Stimulated activated naive B cell treated with anti-CD40 and anti-IgM and Interleukin-4, amounts not matched to agents 10 μg/mL and 1 μg/mL and 100 μg/mL, for 72 hours (primary cell): Measurements from ENCODE around the gene KIAA1217.

ENCODE experiments used
- ATAC-seq, 2 donors: fragments of 150-1000 bp; cut with Tn5 transposase; replicated peaks; 2 replicates each; pipeline ENCODE4 v1.10.0; 2021; ENCODE audit warnings: moderate library complexity in 1 of 2
- DNase-seq: peaks from one replicate; pipeline ENCODE4 v3.0.0; 2021
- H3K27ac Mint-ChIP-seq: one replicate; pipeline ENCODE4 v1.8.0; 2022; ENCODE audit warnings: mild to moderate bottlenecking, mixed read lengths
- H3K27me3 Mint-ChIP-seq, 2 donors: one replicate each; pipeline ENCODE4 v1.8.0; 2022; ENCODE audit warnings: mixed read lengths in 2 of 2
- H3K36me3 Mint-ChIP-seq, 2 donors: one replicate each; pipeline ENCODE4 v1.8.0; 2022; ENCODE audit warnings: mixed read lengths in 2 of 2, mild to moderate bottlenecking in 1 of 2
- H3K4me1 Mint-ChIP-seq, 2 donors: one replicate each; pipeline ENCODE4 v1.8.0; 2022; ENCODE audit warnings: mixed read lengths in 2 of 2, mild to moderate bottlenecking in 1 of 2
- H3K4me3 Mint-ChIP-seq, 2 donors: one replicate each; pipeline ENCODE4 v1.8.0; 2022; ENCODE audit warnings: mild to moderate bottlenecking in 2 of 2, mixed read lengths in 2 of 2, moderate library complexity in 1 of 2
- H3K9me3 Mint-ChIP-seq, 2 donors: one replicate each; pipeline ENCODE4 v1.8.0; 2022; ENCODE audit warnings: mixed read lengths in 2 of 2, mild to moderate bottlenecking in 1 of 2

Gene KIAA1217

DNA sequence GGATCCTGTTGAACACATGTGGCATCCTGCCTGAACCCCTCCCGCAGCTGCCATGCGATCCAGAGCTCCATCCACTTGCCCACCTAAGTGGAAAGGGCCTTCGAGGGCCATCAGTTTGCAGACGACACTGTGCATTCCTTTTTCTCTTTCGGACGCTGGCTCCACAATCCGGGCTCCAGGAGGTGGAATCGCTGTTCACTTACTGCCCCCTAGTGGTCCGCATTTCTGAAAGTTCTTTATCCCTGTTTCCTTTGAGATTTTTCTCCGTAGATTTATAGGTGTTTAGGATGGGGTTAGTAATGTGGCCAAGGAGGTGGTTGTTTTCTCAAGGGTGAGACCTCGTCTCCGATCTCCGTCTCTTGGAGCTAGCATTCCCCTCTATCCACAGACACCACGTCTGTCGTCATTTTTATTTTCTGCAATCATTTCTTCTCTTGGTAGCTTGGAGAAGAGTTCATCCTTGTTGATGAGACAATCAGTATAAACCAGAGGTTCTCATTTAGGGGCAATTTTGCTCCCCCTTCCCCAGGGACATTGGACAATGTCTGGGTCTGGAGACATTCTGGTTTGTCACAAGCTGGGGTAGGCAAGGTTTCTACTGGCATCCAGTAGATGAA is 310.2 kb downstream of the KIAA1217 start:
- no peak for DNase-seq
- no peak overlapping the region for H3K27ac Mint-ChIP-seq
- peaks cover 0 to 2% of the 10 kb centered on the region in 2 donors for H3K9me3 Mint-ChIP-seq
- H3K36me3 Mint-ChIP-seq: no peaks in the 10 kb centered on the region
- H3K27me3 Mint-ChIP-seq: peaks cover 15 to 16% of the 10 kb centered on the region in 2 donors
- no peak overlapping the region for H3K4me3 Mint-ChIP-seq
- peaks cover 0 to 7% of the 10 kb centered on the region in 2 donors for H3K4me1 Mint-ChIP-seq
- ATAC-seq: no peak

DNA sequence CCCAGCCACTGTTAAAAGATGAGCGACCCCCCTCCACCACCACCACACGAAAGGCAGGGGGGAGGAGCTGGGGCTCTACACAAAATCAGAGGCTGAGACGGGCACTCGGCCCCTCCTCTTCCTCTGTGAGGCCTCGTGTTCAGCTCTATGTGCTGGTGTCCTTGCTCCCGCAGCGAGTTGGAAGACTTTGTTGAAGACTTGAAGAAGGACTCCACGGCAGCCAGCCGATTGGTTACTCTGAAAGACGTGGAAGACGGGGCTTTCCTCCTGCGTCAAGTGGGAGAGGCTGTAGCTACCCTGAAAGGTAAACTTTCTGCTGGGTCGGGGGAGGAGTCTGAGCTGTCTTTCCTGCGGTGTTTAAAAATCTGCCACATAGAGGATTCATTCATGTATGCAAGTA is 311.0 kb downstream of the KIAA1217 start:
- peak overlapping the region in 1 of 2 donors; percentile 23 for H3K4me3 Mint-ChIP-seq
- no peaks in the 10 kb centered on the region for H3K36me3 Mint-ChIP-seq
- peaks cover 4% of the 10 kb centered on the region in 2 donors for H3K9me3 Mint-ChIP-seq
- ATAC-seq (peak; percentile 25 to 27), DNase-seq (no peak)
- H3K27me3 Mint-ChIP-seq: peaks cover 15 to 16% of the 10 kb centered on the region in 2 donors
- no peak overlapping the region for H3K27ac Mint-ChIP-seq
- peaks cover 0 to 7% of the 10 kb centered on the region in 2 donors for H3K4me1 Mint-ChIP-seq

DNA sequence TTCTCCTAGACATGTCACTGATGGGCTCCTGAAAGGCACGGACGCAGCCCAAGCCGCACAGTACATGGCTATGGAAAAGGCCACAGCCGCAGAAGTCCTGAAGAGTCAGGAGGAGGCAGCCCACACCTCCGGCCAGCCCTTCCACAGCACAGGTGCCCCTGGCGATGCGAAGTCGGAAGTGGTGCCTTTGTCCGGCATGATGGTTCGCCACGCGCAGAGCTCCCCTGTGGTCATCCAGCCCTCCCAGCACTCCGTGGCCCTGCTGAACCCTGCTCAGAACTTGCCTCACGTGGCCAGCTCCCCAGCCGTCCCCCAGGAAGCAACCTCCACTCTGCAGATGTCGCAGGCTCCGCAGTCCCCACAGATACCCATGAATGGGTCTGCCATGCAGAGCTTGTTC is 315.4 kb downstream of the KIAA1217 start:
- H3K4me3 Mint-ChIP-seq: no peak overlapping the region
- H3K4me1 Mint-ChIP-seq: peaks cover 0 to under 1% of the 10 kb centered on the region in 2 donors
- ATAC-seq (no peak), DNase-seq (no peak)
- H3K27ac Mint-ChIP-seq: no peak overlapping the region
- H3K36me3 Mint-ChIP-seq: no peaks in the 10 kb centered on the region
- peaks cover 4 to 6% of the 10 kb centered on the region in 2 donors for H3K9me3 Mint-ChIP-seq
- peaks cover 8 to 9% of the 10 kb centered on the region in 2 donors for H3K27me3 Mint-ChIP-seq

DNA sequence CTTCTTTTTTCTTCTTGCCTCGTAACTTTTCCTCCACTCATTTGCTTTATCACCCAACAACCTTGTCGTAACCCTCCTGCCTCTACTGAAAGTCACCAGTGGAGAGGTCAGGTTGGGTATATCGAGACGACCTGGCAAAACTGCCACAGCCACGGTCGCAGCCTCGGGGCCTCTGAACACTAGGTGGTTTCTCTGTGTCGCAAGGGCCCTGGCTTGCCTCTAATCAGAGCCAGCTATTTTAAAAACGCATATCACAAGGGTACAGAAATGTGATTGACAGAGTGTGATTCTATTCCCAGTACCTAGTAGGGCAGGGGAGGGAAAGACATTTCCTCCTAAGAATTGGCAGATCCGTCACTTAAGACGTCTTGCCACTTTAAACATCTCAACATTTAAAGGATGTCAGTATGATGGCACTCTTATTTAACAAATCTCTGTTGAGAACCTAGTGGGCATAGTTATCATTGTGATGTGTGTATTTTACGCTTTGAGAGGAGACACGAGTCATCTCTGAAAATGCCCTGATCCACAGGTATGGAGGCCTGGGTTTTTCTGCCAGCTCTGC is 317.2 kb downstream of the KIAA1217 start:
- no peak overlapping the region for H3K27ac Mint-ChIP-seq
- no peaks in the 10 kb centered on the region for H3K27me3 Mint-ChIP-seq
- DNase-seq: no peak
- no peak overlapping the region for H3K4me3 Mint-ChIP-seq
- no peaks in the 10 kb centered on the region for H3K4me1 Mint-ChIP-seq
- H3K9me3 Mint-ChIP-seq: peaks cover 4 to 6% of the 10 kb centered on the region in 2 donors
- H3K36me3 Mint-ChIP-seq: no peaks in the 10 kb centered on the region
- ATAC-seq: no peak

DNA sequence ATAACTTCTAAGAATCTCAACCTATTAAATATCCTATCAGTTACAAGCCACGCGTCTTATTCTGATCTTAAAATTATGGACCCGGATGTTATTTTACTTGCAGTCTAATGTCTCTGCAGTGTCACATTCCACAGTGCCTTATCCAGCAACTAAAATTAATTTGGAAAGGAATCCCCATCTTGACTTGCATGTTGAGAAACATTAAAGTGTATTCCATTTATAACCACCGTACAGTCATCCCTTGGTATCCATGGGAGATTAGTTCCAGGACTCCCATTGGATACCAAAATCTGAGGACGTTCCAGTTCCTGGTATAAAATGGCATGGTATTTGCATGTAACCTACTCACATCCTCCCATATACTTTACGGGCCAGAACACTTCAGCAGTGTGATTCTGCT is 320.0 kb downstream of the KIAA1217 start:
- H3K36me3 Mint-ChIP-seq: no peaks in the 10 kb centered on the region
- no peaks in the 10 kb centered on the region for H3K27me3 Mint-ChIP-seq
- H3K4me3 Mint-ChIP-seq: no peak overlapping the region
- peaks cover 8% of the 10 kb centered on the region in 2 donors for H3K9me3 Mint-ChIP-seq
- no peak for ATAC-seq
- H3K4me1 Mint-ChIP-seq: no peaks in the 10 kb centered on the region
- no peak for DNase-seq
- H3K27ac Mint-ChIP-seq: no peak overlapping the region

DNA sequence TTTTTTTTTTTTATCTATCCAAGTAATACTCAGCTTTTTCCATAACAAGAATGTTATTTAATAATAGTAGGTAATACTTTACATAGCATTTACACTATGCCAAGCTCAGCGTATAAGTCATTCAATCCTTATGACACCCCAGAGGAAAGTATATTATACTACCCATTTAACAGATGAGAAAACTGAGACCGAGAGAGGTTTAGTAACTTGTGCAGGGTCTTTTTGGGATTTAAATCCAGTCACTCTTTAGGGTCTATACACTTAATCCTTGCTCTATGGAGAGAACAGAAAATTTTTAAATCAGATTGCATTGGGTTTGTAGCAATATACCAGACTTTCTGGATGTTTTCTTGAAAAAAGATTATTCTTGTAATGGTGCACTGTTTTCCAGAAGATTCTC is 322.5 kb downstream of the KIAA1217 start:
- H3K27ac Mint-ChIP-seq: no peak overlapping the region
- ATAC-seq: no peak
- peaks cover 4% of the 10 kb centered on the region in 2 donors for H3K9me3 Mint-ChIP-seq
- H3K4me3 Mint-ChIP-seq: no peak overlapping the region
- DNase-seq: no peak
- H3K36me3 Mint-ChIP-seq: no peaks in the 10 kb centered on the region
- H3K4me1 Mint-ChIP-seq: no peaks in the 10 kb centered on the region
- H3K27me3 Mint-ChIP-seq: no peaks in the 10 kb centered on the region

DNA sequence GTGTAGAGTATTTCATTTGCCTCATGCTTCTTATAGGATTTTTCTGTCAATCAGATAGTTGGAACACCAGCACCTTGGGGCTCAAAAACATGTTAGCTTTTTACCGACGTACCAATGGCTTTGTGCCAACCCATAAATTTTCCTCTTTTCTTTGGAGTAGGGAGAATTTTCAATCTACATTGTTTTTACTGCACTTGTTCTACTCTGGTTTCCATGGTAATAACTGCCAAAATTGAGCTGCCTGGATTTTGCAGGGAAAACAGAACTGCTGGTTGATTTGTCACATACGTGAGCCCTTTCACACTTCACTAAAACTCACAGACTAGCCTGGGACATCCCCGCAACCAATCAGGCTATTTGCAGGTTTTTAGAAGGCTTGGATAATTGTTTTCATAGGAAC is 325.0 kb downstream of the KIAA1217 start:
- Mint-ChIP-seq H3K4me1 (no peaks in the 10 kb centered on the region), H3K36me3 (no peaks in the 10 kb centered on the region), H3K27ac (no peak overlapping the region), H3K9me3 (peaks cover 4% of the 10 kb centered on the region in 2 donors), H3K27me3 (no peaks in the 10 kb centered on the region), H3K4me3 (no peak overlapping the region)
- DNase-seq (no peak), ATAC-seq (no peak)

DNA sequence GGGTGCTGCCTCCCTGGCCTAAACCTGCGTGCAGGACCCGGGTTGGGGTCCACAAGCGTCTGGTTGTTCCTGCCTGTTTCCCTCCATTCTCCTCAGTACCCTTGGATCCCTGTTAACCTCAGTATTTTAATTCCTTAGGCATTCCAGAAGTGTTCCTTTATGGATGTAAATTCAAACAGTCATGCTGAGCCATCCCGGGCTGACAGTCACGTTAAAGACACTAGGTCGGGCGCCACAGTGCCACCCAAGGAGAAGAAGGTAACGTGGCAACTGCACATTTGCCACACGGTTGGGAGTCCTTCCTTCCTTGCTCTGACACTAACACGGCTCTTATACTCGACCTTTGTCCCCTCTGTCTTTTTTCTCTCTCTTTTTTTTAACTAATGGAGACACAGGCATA is 327.7 kb downstream of the KIAA1217 start:
- no peaks in the 10 kb centered on the region for H3K27me3 Mint-ChIP-seq
- H3K27ac Mint-ChIP-seq: no peak overlapping the region

DNA sequence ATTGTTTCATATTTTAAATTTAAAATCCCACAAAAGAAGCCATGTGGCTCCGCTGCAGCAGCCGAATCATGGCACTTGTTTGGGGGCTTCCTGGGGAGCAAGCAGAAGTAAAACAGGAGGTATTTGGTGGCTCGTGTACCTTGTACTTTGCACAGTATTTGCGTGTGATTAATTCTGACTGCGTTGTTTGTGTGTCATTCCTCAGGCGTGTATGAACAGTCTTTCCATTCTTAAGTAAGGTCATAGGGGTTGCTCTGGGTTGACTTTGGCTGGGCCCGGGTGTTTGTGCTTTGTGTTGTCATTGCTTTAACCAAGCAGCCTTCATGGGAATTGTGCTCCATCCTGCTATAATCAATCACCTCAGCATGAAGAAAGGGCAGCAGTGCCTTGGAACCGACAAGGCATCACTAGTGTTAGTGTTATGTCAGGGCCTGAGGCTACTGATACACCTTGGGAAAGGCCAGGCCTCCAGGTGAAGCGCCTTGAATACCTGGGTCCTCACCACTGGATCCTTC is 332.4 kb downstream of the KIAA1217 start:
- Mint-ChIP-seq H3K36me3 (no peaks in the 10 kb centered on the region), H3K27me3 (no peaks in the 10 kb centered on the region), H3K9me3 (no peaks in the 10 kb centered on the region), H3K27ac (no peak overlapping the region), H3K4me1 (no peaks in the 10 kb centered on the region), H3K4me3 (no peak overlapping the region)
- DNase-seq (no peak), ATAC-seq (no peak)

More for the DNA sequence above, 327.7 kb downstream of the KIAA1217 start:
- Mint-ChIP-seq H3K4me3 (no peak overlapping the region), H3K36me3 (no peaks in the 10 kb centered on the region), H3K9me3 (peaks cover 4% of the 10 kb centered on the region in 2 donors), H3K4me1 (no peaks in the 10 kb centered on the region)
- ATAC-seq (no peak), DNase-seq (no peak)

DNA sequence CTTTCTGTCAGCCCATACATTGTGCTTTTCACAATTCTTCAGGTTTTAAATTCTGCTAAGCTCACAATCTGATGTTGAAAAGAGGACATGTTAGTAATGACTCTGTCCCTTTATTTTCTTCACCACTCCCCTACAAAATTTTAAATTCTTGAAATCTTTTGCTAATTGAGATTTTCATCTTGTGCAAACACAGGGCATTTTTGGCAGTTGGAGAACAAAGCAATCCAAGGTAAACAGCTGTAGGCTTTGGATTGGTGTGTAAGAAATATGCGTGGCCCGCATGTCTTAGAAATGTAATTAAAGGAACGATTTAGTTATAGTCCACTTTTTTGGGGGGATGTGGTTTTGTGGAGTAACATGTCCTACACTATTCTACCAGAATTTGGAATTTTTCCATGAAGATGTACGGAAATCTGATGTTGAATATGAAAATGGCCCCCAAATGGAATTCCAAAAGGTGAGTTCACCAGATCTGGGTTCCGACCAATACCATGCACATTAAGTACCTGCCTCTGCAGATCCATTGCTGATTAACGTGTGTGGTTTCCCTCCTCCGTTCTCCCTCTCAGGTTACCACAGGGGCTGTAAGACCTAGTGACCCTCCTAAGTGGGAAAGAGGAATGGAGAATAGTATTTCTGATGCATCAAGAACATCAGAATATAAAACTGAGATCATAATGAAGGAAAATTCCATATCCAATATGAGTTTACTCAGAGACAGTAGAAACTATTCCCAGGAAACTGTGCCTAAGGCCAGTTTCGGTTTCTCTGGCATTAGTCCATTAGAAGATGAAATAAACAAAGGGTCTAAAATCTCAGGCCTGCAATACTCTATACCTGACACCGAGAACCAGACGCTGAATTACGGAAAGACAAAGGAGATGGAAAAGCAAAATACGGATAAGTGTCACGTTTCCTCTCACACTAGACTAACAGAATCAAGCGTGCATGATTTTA is 333.7 kb downstream of the KIAA1217 start:
- no peak overlapping the region for H3K27ac Mint-ChIP-seq
- ATAC-seq (no peak), DNase-seq (no peak)
- no peaks in the 10 kb centered on the region for H3K4me1 Mint-ChIP-seq
- no peaks in the 10 kb centered on the region for H3K36me3 Mint-ChIP-seq
- no peaks in the 10 kb centered on the region for H3K9me3 Mint-ChIP-seq
- H3K27me3 Mint-ChIP-seq: no peaks in the 10 kb centered on the region
- no peak overlapping the region for H3K4me3 Mint-ChIP-seq

DNA sequence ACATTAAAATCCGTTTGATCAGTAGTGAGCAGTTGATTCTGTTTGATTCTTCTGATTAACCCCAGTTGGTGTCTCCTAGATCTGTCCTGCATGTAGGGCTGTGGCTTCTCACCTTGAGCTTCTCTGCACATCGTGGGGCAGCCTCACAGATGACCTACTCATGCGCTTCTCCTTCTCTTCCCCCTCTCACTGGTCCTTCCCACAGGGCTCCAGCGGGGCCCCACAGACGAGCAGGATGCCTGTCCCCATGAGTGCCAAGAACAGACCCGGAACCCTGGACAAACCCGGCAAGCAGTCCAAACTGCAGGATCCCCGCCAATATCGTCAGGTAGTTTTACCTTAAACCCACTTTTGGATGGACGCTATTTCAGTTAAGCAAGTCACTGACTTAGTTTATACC is 335.8 kb downstream of the KIAA1217 start:
- no peak overlapping the region for H3K27ac Mint-ChIP-seq
- no peaks in the 10 kb centered on the region for H3K4me1 Mint-ChIP-seq
- ATAC-seq (no peak), DNase-seq (no peak)
- H3K9me3 Mint-ChIP-seq: no peaks in the 10 kb centered on the region
- H3K27me3 Mint-ChIP-seq: peaks cover 6 to 7% of the 10 kb centered on the region in 2 donors
- H3K36me3 Mint-ChIP-seq: no peaks in the 10 kb centered on the region
- H3K4me3 Mint-ChIP-seq: no peak overlapping the region

DNA sequence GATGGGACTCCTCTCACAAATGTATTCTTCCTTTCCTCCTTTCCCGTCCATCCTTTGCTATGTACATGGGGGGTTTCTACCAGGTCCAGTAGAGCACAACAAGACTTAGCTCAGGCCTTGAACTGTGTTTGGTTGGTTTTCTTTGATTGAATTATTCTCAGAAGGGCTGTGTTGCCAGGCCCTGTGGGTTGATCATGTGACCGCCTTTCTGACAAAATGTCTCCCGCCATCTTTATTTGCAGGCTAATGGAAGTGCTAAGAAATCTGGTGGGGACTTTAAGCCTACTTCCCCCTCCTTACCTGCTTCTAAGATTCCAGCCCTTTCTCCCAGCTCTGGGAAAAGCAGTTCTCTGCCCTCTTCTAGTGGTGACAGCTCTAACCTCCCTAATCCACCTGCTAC is 336.6 kb downstream of the KIAA1217 start:
- DNase-seq (no peak), ATAC-seq (no peak)
- no peak overlapping the region for H3K4me3 Mint-ChIP-seq
- no peak overlapping the region for H3K27ac Mint-ChIP-seq
- no peaks in the 10 kb centered on the region for H3K4me1 Mint-ChIP-seq
- no peaks in the 10 kb centered on the region for H3K36me3 Mint-ChIP-seq
- peaks cover 6 to 9% of the 10 kb centered on the region in 2 donors for H3K27me3 Mint-ChIP-seq
- no peaks in the 10 kb centered on the region for H3K9me3 Mint-ChIP-seq

DNA sequence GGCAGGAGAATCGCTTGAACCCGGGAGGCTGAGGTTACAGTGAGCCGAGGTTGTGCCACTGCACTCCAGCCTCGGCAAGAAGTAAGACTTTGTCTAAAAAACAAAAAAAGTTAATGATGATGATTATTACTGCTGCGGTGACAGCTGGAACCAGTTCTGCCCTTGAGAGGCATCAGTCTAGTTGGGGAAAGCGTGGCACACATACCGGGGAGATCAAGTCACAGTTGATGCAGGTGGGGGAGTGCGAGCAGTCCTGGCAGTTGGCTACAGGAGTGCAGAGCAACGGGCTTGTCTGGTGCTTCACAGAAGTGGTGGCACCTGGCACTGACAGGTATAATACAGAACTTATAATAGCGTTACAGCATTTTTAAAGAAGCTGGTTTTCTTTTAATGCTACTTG is 341.7 kb downstream of the KIAA1217 start:
- H3K27ac Mint-ChIP-seq: no peak overlapping the region
- no peaks in the 10 kb centered on the region for H3K36me3 Mint-ChIP-seq
- H3K9me3 Mint-ChIP-seq: no peaks in the 10 kb centered on the region
- H3K27me3 Mint-ChIP-seq: peaks cover 9 to 10% of the 10 kb centered on the region in 2 donors
- no peak for ATAC-seq
- no peak overlapping the region for H3K4me3 Mint-ChIP-seq
- no peaks in the 10 kb centered on the region for H3K4me1 Mint-ChIP-seq
- no peak for DNase-seq

DNA sequence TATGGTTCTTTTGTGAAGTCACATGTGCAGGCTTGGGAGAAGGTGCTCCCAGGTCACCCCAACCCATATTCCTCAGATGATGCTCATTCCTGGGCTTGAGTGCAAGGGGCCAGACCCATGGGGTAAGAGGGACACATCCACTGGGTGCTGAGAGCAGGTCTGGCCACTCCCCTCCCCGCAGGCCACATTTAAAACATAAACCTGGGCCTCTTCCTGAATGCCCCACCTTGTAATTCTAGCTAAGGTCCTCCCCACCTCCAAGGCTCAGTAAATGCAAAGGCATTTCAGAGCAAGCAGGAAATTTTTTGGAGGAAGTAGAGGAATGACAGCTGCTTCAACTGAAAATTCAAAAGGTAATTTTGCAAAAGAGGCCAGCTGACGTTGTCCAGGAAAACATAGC is 342.2 kb downstream of the KIAA1217 start:
- H3K36me3 Mint-ChIP-seq: no peaks in the 10 kb centered on the region
- peaks cover 9 to 10% of the 10 kb centered on the region in 2 donors for H3K27me3 Mint-ChIP-seq
- H3K9me3 Mint-ChIP-seq: no peaks in the 10 kb centered on the region
- DNase-seq: no peak
- no peak overlapping the region for H3K27ac Mint-ChIP-seq
- ATAC-seq: no peak
- H3K4me1 Mint-ChIP-seq: no peaks in the 10 kb centered on the region
- no peak overlapping the region for H3K4me3 Mint-ChIP-seq
